ENCODE data around the gene KCNJ5.

DNA sequence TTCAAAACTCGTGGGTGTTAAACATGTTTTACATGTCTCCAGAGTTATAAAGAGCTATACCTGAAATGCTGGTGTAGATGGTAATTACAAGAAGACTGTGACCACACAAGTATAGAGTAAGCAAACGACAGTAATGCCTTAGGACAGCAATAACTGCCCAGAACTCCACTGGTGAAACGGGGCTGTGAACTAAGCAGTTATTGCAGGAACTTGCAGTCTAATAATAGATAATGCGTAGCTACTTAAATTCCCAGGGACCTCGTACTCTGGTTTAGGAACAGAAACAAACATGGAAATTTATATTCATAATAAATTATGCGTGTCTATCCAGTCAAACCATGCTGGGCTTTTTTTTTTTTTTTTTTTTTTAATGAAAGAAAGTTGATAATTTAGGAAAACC lies 76.4 kb downstream of the KCNJ5 start:
- TF ChIP-seq, protein P1, sequence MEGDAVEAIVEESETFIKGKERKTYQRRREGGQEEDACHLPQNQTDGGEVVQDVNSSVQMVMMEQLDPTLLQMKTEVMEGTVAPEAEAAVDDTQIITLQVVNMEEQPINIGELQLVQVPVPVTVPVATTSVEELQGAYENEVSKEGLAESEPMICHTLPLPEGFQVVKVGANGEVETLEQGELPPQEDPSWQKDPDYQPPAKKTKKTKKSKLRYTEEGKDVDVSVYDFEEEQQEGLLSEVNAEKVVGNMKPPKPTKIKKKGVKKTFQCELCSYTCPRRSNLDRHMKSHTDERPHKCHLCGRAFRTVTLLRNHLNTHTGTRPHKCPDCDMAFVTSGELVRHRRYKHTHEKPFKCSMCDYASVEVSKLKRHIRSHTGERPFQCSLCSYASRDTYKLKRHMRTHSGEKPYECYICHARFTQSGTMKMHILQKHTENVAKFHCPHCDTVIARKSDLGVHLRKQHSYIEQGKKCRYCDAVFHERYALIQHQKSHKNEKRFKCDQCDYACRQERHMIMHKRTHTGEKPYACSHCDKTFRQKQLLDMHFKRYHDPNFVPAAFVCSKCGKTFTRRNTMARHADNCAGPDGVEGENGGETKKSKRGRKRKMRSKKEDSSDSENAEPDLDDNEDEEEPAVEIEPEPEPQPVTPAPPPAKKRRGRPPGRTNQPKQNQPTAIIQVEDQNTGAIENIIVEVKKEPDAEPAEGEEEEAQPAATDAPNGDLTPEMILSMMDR (IDR thresholded peaks at IDR 0.05), result no peak
- TF ChIP-seq POLR2A (IDR thresholded peaks at IDR 0.05), result no peak
